GM19324 (cell line): ENCODE results near the gene MEX3D.

Experiments
- ATAC-seq: cut with Tn5 transposase; IDR thresholded peaks from one replicate; pipeline ENCODE4 v1.9.1; 2021; ENCODE audit warnings: mild to moderate bottlenecking, moderate library complexity; ENCODE audit not compliant: unreplicated experiment, low FRiP score

Gene MEX3D

DNA sequence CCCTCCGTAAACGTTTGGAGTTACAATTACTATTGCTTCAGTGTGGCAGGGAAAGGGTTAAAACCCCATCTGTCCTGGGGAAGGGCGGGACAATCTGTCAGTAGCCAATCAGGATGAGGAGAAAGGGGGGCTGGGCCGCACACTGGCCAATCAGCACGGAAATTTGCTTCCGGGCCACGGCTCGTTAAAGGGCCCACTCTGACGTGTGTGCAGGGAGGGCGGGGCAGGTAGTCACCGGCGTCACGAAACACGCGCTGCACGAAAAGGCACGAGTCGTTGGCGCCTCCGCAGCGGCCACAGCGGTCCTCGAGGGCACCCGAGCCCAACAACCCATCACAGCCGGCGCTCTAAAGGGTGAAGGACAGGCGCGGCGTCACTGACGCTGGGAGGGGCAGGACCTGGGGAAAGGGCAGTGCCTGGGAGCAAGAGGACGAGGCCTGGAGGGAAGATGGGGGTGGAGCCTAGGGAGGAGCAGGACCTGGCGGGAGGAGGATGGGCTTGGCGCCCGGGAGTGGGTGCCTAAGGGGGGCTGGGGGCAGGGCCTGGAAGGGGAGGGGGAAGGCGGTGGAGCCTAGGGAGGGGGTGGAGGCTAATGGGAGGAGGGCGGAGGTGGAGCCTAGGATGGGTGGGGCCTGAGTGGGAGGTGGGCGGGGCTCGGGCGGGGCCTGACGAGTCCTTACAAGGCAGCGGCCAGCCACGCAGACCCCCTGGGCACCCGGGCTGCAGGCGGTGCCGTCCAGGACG, 60.2 kb downstream of the MEX3D start:
- ATAC-seq, result no peak

- ATAC-seq, result no peak
Observed at GRCh38 chr19:1507192-1507660, 60.9 kb downstream of the MEX3D start.

- no peak for ATAC-seq
Observed at GRCh38 chr19:1505991-1506881, 61.9 kb downstream of the MEX3D start.

GRCh38 chr19:1505012-1505411, 63.1 kb downstream of the MEX3D start:
- no peak for ATAC-seq
